Panc1 (cell line): ENCODE data around the gene MROH2A. TPM values are rescaled to one million over a fixed set of nuclear protein-coding genes. Genes with fewer than 3 reads are reported as not detected.

ENCODE experiments used
- ATAC-seq: fragments of 200-7000 bp; cut with Tn5 transposase; 2 replicates; pipeline ENCODE4 v1.9.1; 2020; ENCODE audit warnings: mild to moderate bottlenecking, moderate library complexity
- BruUV-seq: library from RNA; stranded (reverse); fragments of 400-500 nt; replicated peaks from 2 replicates; lab custom pipeline; 2021; lab: Mats Ljungman, UMichigan
- CTCF ChIA-PET: fragments of 300-600 bp; sonication (Branson Sonifier 250); formaldehyde crosslinking; loops from one replicate; lab custom pipeline; 2022; ENCODE audit warnings: antibody characterized with exemption; lab: Charles Lee
- POLR2A ChIA-PET: fragments of 300-600 bp; sonication (Branson Sonifier 250); formaldehyde crosslinking; loops from one replicate; lab custom pipeline; 2022; ENCODE audit warnings: antibody characterized with exemption; lab: Charles Lee
- DNase-seq: peaks from one replicate; pipeline ENCODE4 v3.0.0-alpha.2; 2010; ENCODE audit warnings: low read depth, low spot score
- H3K27ac ChIP-seq: 2 replicates; pipeline ENCODE4 v1.5.1; 2011; ENCODE audit warnings: mild to moderate bottlenecking, low read length, inconsistent platforms
- H3K27me3 ChIP-seq: fragments of 200-500 bp; sonication (Bioruptor generic); 2 replicates; pipeline ENCODE4 v1.6.0; 2014; ENCODE audit warnings: low read length, inconsistent platforms; ENCODE audit not compliant: control insufficient read depth, insufficient read depth
- H3K36me3 ChIP-seq: fragments of 200-500 bp; sonication (Bioruptor generic); 2 replicates; pipeline ENCODE4 v1.5.1; 2014; ENCODE audit warnings: inconsistent platforms, mild to moderate bottlenecking, low read length, moderate library complexity; ENCODE audit not compliant: control insufficient read depth, insufficient read depth
- H3K4me1 ChIP-seq: 2 replicates; pipeline ENCODE4 v1.5.1; 2011; ENCODE audit warnings: inconsistent platforms, mild to moderate bottlenecking, low read length, moderate library complexity; ENCODE audit not compliant: control insufficient read depth, insufficient read depth
- H3K4me3 ChIP-seq, 2 experiments: 2 replicates each; pipeline ENCODE4 v1.5.1; 2011 to 2012; ENCODE audit warnings: low read depth in 2 of 2, low read length in 2 of 2, mild to moderate bottlenecking in 2 of 2, inconsistent platforms in 1 of 2, moderate library complexity in 1 of 2
- H3K9me3 ChIP-seq: fragments of 200-500 bp; sonication (Bioruptor generic); 2 replicates; pipeline ENCODE4 v1.5.1; 2014; ENCODE audit warnings: low read depth, mild to moderate bottlenecking, inconsistent platforms, low read length, moderate library complexity; ENCODE audit not compliant: control insufficient read depth, insufficient read depth
- CTCF ChIP-seq: fragments of 450-650 bp; IDR thresholded peaks from 2 replicates; pipeline ENCODE4 v1.5.1; 2017; ENCODE audit warnings: mild to moderate bottlenecking
- POLR2AphosphoS5 ChIP-seq: IDR thresholded peaks from 2 replicates; pipeline ENCODE4 v1.6.1; 2012; ENCODE audit warnings: mild to moderate bottlenecking, low read depth, low read length, moderate library complexity
- REST ChIP-seq, 2 experiments: IDR thresholded peaks; 2 replicates each; pipeline ENCODE4 v1.6.1; 2011 to 2012; ENCODE audit warnings: low read depth in 2 of 2, control low read depth in 1 of 2, low read length in 1 of 2, mild to moderate bottlenecking in 1 of 2, moderate library complexity in 1 of 2; ENCODE audit not compliant: insufficient read depth in 1 of 2
- SIN3A ChIP-seq: IDR thresholded peaks from 2 replicates; pipeline ENCODE4 v1.6.1; 2012; ENCODE audit warnings: low read depth, mild to moderate bottlenecking, low read length, moderate library complexity, borderline replicate concordance; ENCODE audit not compliant: insufficient read depth
- TCF7L2 ChIP-seq: IDR thresholded peaks from 2 replicates; pipeline ENCODE4 v1.6.1; 2011; ENCODE audit warnings: mild to moderate bottlenecking, low read depth, low read length, inconsistent platforms
- in situ Hi-C: cut with HindIII; loops from 2 replicates; pipeline ENCODE4 v1.10.0; 2016; ENCODE audit warnings: low sequenced_read_pairs, low pct_unique_long_range_greater_than_20kb
- intact Hi-C: fragments of 100-400 bp; cut with micrococcal nuclease; formaldehyde crosslinking; loops from one replicate; pipeline ENCODE4 v1.10.0; 2022; ENCODE audit not compliant: unreplicated experiment
- total RNA-seq: library from RNA; stranded (reverse); gene quantifications from one replicate; pipeline ENCODE4 v1.2.1, GENCODE V29; 2021; ENCODE audit not compliant: unreplicated experiment

The MROH2A gene
- total RNA-seq, 1 experiment from 2014 or later: not detected

- ChIA-PET CTCF (no interaction called here), POLR2A (interaction anchor here (0.5 kb wide), 1 partner anchor 347 kb away, joined by 3 read pairs; no protein-coding TSS in a partner anchor)
- no peak for DNase-seq
- in situ Hi-C loops (no loop called here), intact Hi-C loops (no loop called here)
- peak; percentile 17; the same call in 1 of the 2 replicates for TF ChIP-seq POLR2AphosphoS5
- no peak for TF ChIP-seq SIN3A
- Histone ChIP-seq H3K4me1 (peaks cover 10% of the 10 kb centered on the region; the same call in 1 of the 2 replicates), H3K27me3 (no peaks in the 10 kb centered on the region), H3K4me3 (no peak overlapping the region), H3K9me3 (no peaks in the 10 kb centered on the region), H3K27ac (no peak overlapping the region), H3K36me3 (peaks cover 51% of the 10 kb centered on the region)
- no peak for ATAC-seq
- BruUV-seq: no TSS peak
Measured at GRCh38 chr2:233844064-233844807, 66.1 kb downstream of the MROH2A start.

- H3K27ac ChIP-seq: no peak overlapping the region
- POLR2A ChIA-PET: no interaction called here
- CTCF ChIA-PET: no interaction called here
- no peaks in the 10 kb centered on the region for H3K9me3 ChIP-seq
- DNase-seq: no peak
- no peak for ATAC-seq
- peaks cover 8% of the 10 kb centered on the region; the same call in 1 of the 2 replicates for H3K4me1 ChIP-seq
- peaks cover 51% of the 10 kb centered on the region for H3K36me3 ChIP-seq
- H3K27me3 ChIP-seq: no peaks in the 10 kb centered on the region
- TF ChIP-seq CTCF (no peak), SIN3A (no peak), POLR2AphosphoS5 (no peak), TCF7L2 (no peak), REST (IDR thresholded peaks at IDR 0.05; ENCODE audit: insufficient read depth in 1 of 2, low read depth in 2 of 2, low read length in 1 of 2) (no peak)
- in situ Hi-C loops: no loop called here
- no peak overlapping the region for H3K4me3 ChIP-seq
- BruUV-seq: no TSS peak
- intact Hi-C loops: no loop called here
Measured at GRCh38 chr2:233844836-233845235, 66.7 kb downstream of the MROH2A start.
